Medulla oblongata (tissue), 1 donor: ENCODE data around the gene IPO5.
A peak's percentile ranks its signal among the peaks of the same experiment; 100 is the strongest.
"Not testable (repeated sequence)": the region's sequence is repeated elsewhere in the genome, so short reads cannot be mapped to it uniquely, and the experiment has no call there.

ENCODE experiments used
- DNase-seq: peaks from one replicate; pipeline ENCODE4 v3.0.0-alpha.2; 2015; ENCODE audit errors: extremely low spot score

IPO5 gene

GRCh38 chr13:97949316-97949715, 4.2 kb upstream of the IPO5 start:
- not testable (repeated sequence) for DNase-seq

- no peak for DNase-seq
Observed at GRCh38 chr13:97951376-97951775, 2.1 kb upstream of the IPO5 start.

- not testable (repeated sequence) for DNase-seq
Observed at GRCh38 chr13:97952831-97953230, 644 bp upstream of the IPO5 start.

- DNase-seq: no peak
Observed at GRCh38 chr13:97961340-97961739, 7.9 kb downstream of the IPO5 start.

- no peak for DNase-seq
Observed at GRCh38 chr13:97962887-97963286, 9.4 kb downstream of the IPO5 start.

- no peak for DNase-seq
Observed at GRCh38 chr13:97967226-97967625, 13.8 kb downstream of the IPO5 start.

- DNase-seq: no peak
Observed at GRCh38 chr13:97967948-97968347, 14.5 kb downstream of the IPO5 start.

GRCh38 chr13:97971519-97971918, 18.0 kb downstream of the IPO5 start:
- no peak for DNase-seq

- no peak for DNase-seq
Observed at GRCh38 chr13:97974773-97975172, 21.3 kb downstream of the IPO5 start.

GRCh38 chr13:97975280-97975847, 21.9 kb downstream of the IPO5 start:
- peak; percentile 28 for DNase-seq

GRCh38 chr13:97975848-97976609, 22.6 kb downstream of the IPO5 start:
- DNase-seq: peak; percentile 93

GRCh38 chr13:97976610-97977521, 23.4 kb downstream of the IPO5 start:
- peak; percentile 18 for DNase-seq

GRCh38 chr13:97977982-97978381, 24.5 kb downstream of the IPO5 start:
- DNase-seq: no peak

- no peak for DNase-seq
Observed at GRCh38 chr13:97978651-97979050, 25.2 kb downstream of the IPO5 start.

GRCh38 chr13:97979051-97979450, 25.6 kb downstream of the IPO5 start:
- no peak for DNase-seq

- no peak for DNase-seq
Observed at GRCh38 chr13:97979556-97979955, 26.1 kb downstream of the IPO5 start.

GRCh38 chr13:97982286-97982685, 28.8 kb downstream of the IPO5 start:
- DNase-seq: no peak

- peak; percentile 38 for DNase-seq
Observed at GRCh38 chr13:97986835-97987234, 33.4 kb downstream of the IPO5 start.

- no peak for DNase-seq
Observed at GRCh38 chr13:97999653-98000052, 46.2 kb downstream of the IPO5 start.

GRCh38 chr13:98004107-98004506, 50.6 kb downstream of the IPO5 start:
- no peak for DNase-seq

GRCh38 chr13:98004997-98005396, 51.5 kb downstream of the IPO5 start:
- not testable (repeated sequence) for DNase-seq

GRCh38 chr13:98007001-98007400, 53.5 kb downstream of the IPO5 start:
- no peak for DNase-seq
